ENCODE measurements around the gene PXMP4. TPM values are rescaled to one million over a fixed set of nuclear protein-coding genes. Genes with fewer than 3 reads are reported as not detected.
"Not testable (repeated sequence)": the region's sequence is repeated elsewhere in the genome, so short reads cannot be mapped to it uniquely, and the experiment has no call there.

PXMP4 gene
- total RNA-seq, 1 donor from 2014 or later: 7.4 TPM

- H3K9me3 Mint-ChIP-seq: no peaks in the 10 kb centered on the region
- H3K4me1 Mint-ChIP-seq (ENCODE audit: low read depth): peaks cover 22% of the 10 kb centered on the region
- H3K27me3 Mint-ChIP-seq (ENCODE audit: low read depth): no peaks in the 10 kb centered on the region
- intact Hi-C loops (cut with micrococcal nuclease): loop anchor here (2.0 kb wide), 1 partner anchor 21 kb away; no protein-coding TSS in a partner anchor
- DNase-seq (ENCODE audit: low spot score): no peak
- H3K36me3 Mint-ChIP-seq (ENCODE audit: low read depth): peaks cover 23% of the 10 kb centered on the region
- no peak overlapping the region for H3K4me3 Mint-ChIP-seq (ENCODE audit: low read depth)
- peak overlapping the region; percentile 84 for H3K27ac Mint-ChIP-seq
Observed at GRCh38 chr20:33709398-33709797, 10.7 kb downstream of the PXMP4 start.

GRCh38 chr20:33707668-33708067 is 12.4 kb downstream of the PXMP4 start:
- H3K27me3 Mint-ChIP-seq (ENCODE audit: low read depth): no peaks in the 10 kb centered on the region
- H3K4me3 Mint-ChIP-seq (ENCODE audit: low read depth): no peak overlapping the region
- intact Hi-C loops (cut with micrococcal nuclease): loop anchor here (2.0 kb wide), 1 partner anchor 19 kb away; no protein-coding TSS in a partner anchor
- no peak overlapping the region for H3K27ac Mint-ChIP-seq
- peaks cover 18% of the 10 kb centered on the region for H3K36me3 Mint-ChIP-seq (ENCODE audit: low read depth)
- H3K4me1 Mint-ChIP-seq (ENCODE audit: low read depth): peaks cover 22% of the 10 kb centered on the region
- no peak for DNase-seq (ENCODE audit: low spot score)
- H3K9me3 Mint-ChIP-seq: no peaks in the 10 kb centered on the region

GRCh38 chr20:33704197-33704924 is 15.7 kb downstream of the PXMP4 start:
- no peak overlapping the region for H3K4me3 Mint-ChIP-seq (ENCODE audit: low read depth)
- peaks cover 5% of the 10 kb centered on the region for H3K4me1 Mint-ChIP-seq (ENCODE audit: low read depth)
- no peaks in the 10 kb centered on the region for H3K9me3 Mint-ChIP-seq
- intact Hi-C loops (cut with micrococcal nuclease): no loop called here
- H3K36me3 Mint-ChIP-seq (ENCODE audit: low read depth): no peaks in the 10 kb centered on the region
- no peak for DNase-seq (ENCODE audit: low spot score)
- no peaks in the 10 kb centered on the region for H3K27me3 Mint-ChIP-seq (ENCODE audit: low read depth)
- no peak overlapping the region for H3K27ac Mint-ChIP-seq

DNA sequence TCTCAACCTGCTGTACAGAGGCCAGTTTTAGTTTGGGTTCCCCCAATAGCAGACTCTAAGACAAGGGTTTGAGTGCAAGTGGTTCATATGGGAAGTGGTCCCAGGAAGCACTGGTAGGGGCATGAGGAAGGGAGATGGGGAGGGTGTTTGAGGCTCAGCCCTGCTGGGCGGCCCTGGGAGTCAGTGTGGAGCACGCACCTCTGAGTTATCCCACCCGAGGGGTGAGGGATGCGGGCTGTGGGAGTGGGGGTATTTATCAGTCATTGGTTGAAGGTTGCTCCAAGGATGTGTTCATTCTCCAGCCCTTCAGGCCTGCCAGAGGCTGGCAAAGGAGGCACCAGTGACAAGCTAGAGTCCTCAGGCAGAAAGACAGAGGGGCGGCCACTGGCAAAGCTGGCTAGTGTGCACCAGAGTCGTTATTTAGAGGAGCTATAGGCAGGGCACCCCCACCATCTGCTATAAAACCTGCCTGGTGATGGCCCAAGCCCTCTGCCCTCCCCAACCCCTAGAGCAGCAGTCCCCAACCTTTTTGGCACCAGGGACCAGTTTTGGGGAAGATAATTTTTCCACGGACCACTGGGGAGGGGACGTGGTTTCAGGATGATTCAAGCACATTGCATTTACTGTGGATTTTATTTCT is 16.5 kb downstream of the PXMP4 start:
- no peaks in the 10 kb centered on the region for H3K27me3 Mint-ChIP-seq (ENCODE audit: low read depth)
- no peaks in the 10 kb centered on the region for H3K36me3 Mint-ChIP-seq (ENCODE audit: low read depth)
- intact Hi-C loops (cut with micrococcal nuclease): no loop called here
- no peaks in the 10 kb centered on the region for H3K9me3 Mint-ChIP-seq
- no peak overlapping the region for H3K27ac Mint-ChIP-seq
- no peaks in the 10 kb centered on the region for H3K4me1 Mint-ChIP-seq (ENCODE audit: low read depth)
- H3K4me3 Mint-ChIP-seq (ENCODE audit: low read depth): no peak overlapping the region
- DNase-seq (ENCODE audit: low spot score): no peak

DNA sequence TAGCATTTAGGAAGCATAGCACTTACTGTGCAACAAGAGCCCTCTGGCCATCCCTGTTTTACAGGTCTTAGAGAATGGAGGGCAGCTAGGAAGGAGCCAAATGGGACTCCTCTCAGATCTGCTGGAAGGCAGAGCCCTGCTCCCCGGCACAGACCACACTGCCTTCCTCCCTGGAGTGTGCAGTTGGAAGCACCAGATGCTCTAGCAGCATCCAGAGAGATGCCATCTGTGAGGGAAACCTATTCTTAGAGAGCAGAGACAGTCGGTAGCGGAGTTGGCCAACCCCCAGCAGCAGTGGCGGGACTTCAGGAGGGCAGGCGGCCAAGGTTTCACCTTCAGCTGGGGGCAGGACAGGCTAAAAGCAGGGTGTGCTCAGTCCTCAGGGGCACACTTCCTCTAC is 17.2 kb downstream of the PXMP4 start:
- Mint-ChIP-seq H3K4me1 (ENCODE audit: low read depth) (no peaks in the 10 kb centered on the region), H3K27me3 (ENCODE audit: low read depth) (no peaks in the 10 kb centered on the region), H3K27ac (no peak overlapping the region), H3K4me3 (ENCODE audit: low read depth) (no peak overlapping the region), H3K36me3 (ENCODE audit: low read depth) (no peaks in the 10 kb centered on the region), H3K9me3 (no peaks in the 10 kb centered on the region)
- intact Hi-C loops (cut with micrococcal nuclease): no loop called here
- no peak for DNase-seq (ENCODE audit: low spot score)

- no peak overlapping the region for H3K27ac Mint-ChIP-seq
- H3K36me3 Mint-ChIP-seq (ENCODE audit: low read depth): no peaks in the 10 kb centered on the region
- no peak for DNase-seq (ENCODE audit: low spot score)
- peaks cover 3% of the 10 kb centered on the region for H3K9me3 Mint-ChIP-seq
- H3K4me1 Mint-ChIP-seq (ENCODE audit: low read depth): peaks cover 2% of the 10 kb centered on the region
- H3K4me3 Mint-ChIP-seq (ENCODE audit: low read depth): no peak overlapping the region
- intact Hi-C loops (cut with micrococcal nuclease): no loop called here
- no peaks in the 10 kb centered on the region for H3K27me3 Mint-ChIP-seq (ENCODE audit: low read depth)
Observed at GRCh38 chr20:33701629-33702450, 18.3 kb downstream of the PXMP4 start.

DNA sequence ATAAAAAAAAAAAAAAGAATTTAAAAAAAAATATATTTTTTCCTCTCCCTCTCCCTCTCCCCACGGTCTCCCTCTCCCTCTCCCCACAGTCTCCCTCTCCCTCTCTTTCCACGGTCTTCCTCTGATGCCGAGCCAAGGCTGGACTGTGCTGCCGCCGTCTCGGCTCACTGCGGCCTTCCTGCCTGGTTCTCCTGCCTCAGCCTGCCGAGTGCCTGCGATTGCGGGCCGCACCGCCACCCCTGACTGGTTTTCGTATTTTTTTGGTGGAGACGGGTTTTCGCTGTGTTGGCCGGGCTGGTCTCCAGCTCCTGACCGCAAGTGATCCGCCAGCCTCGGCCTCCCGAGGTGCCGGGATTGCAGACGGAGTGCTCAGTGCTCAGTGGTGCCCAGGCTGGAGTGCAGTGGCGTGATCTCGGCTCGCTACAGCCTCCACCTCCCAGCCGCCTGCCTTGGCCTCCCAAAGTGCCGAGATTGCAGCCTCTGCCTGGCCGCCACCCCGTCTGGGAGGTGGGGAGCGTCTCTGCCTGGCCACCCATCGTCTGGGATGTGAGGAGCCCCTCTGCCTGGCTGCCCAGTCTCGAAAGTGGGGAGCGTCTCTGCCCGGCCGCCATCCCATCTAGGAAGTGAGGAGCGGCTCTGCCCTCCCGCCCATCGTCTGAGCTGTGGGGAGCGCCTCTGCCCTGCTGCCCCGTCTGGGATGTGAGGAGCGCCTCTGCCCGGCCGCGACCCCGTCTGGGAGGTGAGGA is 19.2 kb downstream of the PXMP4 start:
- H3K9me3 Mint-ChIP-seq; intact Hi-C loops (cut with micrococcal nuclease); H3K4me3 Mint-ChIP-seq (ENCODE audit: low read depth); H3K27ac Mint-ChIP-seq; H3K27me3 Mint-ChIP-seq (ENCODE audit: low read depth); H3K36me3 Mint-ChIP-seq (ENCODE audit: low read depth); H3K4me1 Mint-ChIP-seq (ENCODE audit: low read depth); DNase-seq (ENCODE audit: low spot score): not testable (repeated sequence)

GRCh38 chr20:33698966-33699365 is 21.1 kb downstream of the PXMP4 start:
- DNase-seq (ENCODE audit: low spot score); H3K27ac Mint-ChIP-seq; H3K27me3 Mint-ChIP-seq (ENCODE audit: low read depth); H3K4me1 Mint-ChIP-seq (ENCODE audit: low read depth); H3K4me3 Mint-ChIP-seq (ENCODE audit: low read depth); intact Hi-C loops (cut with micrococcal nuclease); H3K36me3 Mint-ChIP-seq (ENCODE audit: low read depth); H3K9me3 Mint-ChIP-seq: not testable (repeated sequence)

- intact Hi-C loops (cut with micrococcal nuclease): no loop called here
Observed at GRCh38 chr20:33697129-33697528, 23.0 kb downstream of the PXMP4 start.

DNA sequence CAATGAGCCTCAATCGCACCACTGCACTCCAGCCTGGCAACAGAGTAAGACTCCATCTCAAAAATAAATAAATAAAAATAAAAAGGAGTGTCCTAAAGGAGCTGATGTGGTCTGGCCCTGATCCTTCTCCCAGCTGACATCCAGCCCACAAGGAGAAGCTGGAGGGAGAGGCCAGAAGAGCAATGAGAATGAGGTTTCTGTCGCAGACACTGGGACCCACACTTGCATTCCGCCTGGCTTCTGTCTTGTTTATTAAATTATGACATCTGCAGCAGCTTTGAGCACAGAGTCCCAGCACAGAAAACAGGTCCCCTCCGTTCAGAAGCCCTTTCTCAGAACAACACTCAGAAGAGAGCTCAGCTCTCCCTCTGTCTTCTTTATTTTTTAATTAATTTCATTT is 23.7 kb downstream of the PXMP4 start:
- H3K4me1 Mint-ChIP-seq (ENCODE audit: low read depth): peaks cover 5% of the 10 kb centered on the region
- no peak for DNase-seq (ENCODE audit: low spot score)
- intact Hi-C loops (cut with micrococcal nuclease): no loop called here
- H3K27me3 Mint-ChIP-seq (ENCODE audit: low read depth): no peaks in the 10 kb centered on the region
- H3K4me3 Mint-ChIP-seq (ENCODE audit: low read depth): no peak overlapping the region
- H3K27ac Mint-ChIP-seq: no peak overlapping the region
- peaks cover 3% of the 10 kb centered on the region for H3K9me3 Mint-ChIP-seq
- H3K36me3 Mint-ChIP-seq (ENCODE audit: low read depth): no peaks in the 10 kb centered on the region

More at GRCh38 chr20:33697129-33697528, 23.0 kb downstream of the PXMP4 start:
- Mint-ChIP-seq H3K4me1 (ENCODE audit: low read depth) (peaks cover 3% of the 10 kb centered on the region), H3K36me3 (ENCODE audit: low read depth) (no peaks in the 10 kb centered on the region), H3K9me3 (peaks cover 3% of the 10 kb centered on the region), H3K4me3 (ENCODE audit: low read depth) (no peak overlapping the region), H3K27ac (no peak overlapping the region), H3K27me3 (ENCODE audit: low read depth) (no peaks in the 10 kb centered on the region)
- no peak for DNase-seq (ENCODE audit: low spot score)

DNA sequence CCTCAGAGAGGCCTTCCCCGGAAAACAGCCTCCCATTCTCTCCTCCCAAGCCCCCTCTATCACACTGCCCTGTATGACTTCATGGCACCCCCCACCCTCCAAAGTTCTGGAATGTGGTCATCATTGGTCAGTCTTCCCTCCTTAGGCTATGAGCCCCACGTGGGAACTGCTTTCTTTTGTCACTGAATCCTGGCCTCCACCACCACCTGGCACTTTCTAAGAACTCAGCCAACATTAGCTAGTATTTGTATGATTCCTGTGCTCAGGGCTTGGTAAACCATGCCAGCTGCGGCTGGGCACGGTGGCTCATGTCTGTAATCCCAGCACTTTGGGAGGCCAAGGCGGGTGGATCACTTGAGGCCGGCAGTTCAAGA is 25.5 kb downstream of the PXMP4 start:
- Mint-ChIP-seq H3K9me3 (peaks cover 3% of the 10 kb centered on the region), H3K27ac (no peak overlapping the region)
- intact Hi-C loops (cut with micrococcal nuclease): no loop called here

DNA sequence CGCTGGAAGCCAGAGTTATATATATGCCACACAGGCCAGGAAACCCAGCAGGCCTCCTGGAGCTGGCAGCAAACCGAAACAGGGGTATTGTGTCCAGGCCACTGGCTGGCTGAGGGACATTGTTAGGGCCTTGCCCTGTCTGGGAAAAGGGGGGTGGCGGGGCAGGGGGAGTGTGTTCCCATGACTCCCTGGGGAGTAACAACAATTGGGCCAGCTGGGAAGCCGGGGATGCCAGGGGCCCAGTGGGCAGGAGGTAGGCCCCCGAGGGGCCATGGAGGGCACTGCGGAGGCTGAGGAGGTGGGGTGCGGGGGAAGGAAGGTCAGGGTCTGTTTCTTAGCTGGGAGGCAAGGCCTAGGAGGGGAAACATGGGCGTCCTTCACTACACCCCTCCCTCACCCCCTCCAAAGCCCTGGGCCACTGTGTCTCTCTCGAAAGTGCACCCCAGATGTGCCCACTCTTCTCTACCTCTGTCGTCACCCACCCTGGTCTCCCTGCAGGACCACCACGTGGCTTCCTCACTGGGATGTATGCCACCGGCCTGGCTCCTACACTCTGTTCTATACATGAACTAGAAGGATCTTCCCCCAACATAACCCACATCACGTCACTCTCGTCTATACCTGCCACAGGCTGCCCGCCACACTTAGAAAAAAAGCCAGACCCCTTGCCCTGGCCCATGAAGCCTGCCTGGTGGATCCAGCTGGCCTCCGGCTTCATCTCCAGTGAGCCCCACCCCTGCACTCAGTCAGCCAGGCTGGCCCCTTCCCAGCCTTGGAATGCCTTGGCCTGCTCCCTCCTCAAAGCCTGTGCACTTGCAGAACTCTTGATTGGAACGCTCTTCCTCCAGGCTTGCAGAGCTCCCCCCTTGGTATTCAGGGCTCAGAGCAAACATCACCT is 26.1 kb downstream of the PXMP4 start:
- no peaks in the 10 kb centered on the region for H3K27me3 Mint-ChIP-seq (ENCODE audit: low read depth)
- intact Hi-C loops (cut with micrococcal nuclease): no loop called here
- H3K27ac Mint-ChIP-seq: no peak overlapping the region
- H3K36me3 Mint-ChIP-seq (ENCODE audit: low read depth): no peaks in the 10 kb centered on the region
- peaks cover 3% of the 10 kb centered on the region for H3K9me3 Mint-ChIP-seq
- peaks cover 18% of the 10 kb centered on the region for H3K4me1 Mint-ChIP-seq (ENCODE audit: low read depth)
- H3K4me3 Mint-ChIP-seq (ENCODE audit: low read depth): no peak overlapping the region
- no peak for DNase-seq (ENCODE audit: low spot score)

More for the DNA sequence above, 25.5 kb downstream of the PXMP4 start:
- H3K27me3 Mint-ChIP-seq (ENCODE audit: low read depth): no peaks in the 10 kb centered on the region
- no peak for DNase-seq (ENCODE audit: low spot score)
- H3K36me3 Mint-ChIP-seq (ENCODE audit: low read depth): no peaks in the 10 kb centered on the region
- H3K4me1 Mint-ChIP-seq (ENCODE audit: low read depth): peaks cover 12% of the 10 kb centered on the region
- no peak overlapping the region for H3K4me3 Mint-ChIP-seq (ENCODE audit: low read depth)
